ENCODE data around the gene ARRDC4. TPM values are rescaled to one million over a fixed set of nuclear protein-coding genes. Genes with fewer than 3 reads are reported as not detected.
A peak's percentile ranks its signal among the peaks of the same experiment; 100 is the strongest.

ARRDC4 gene
- total RNA-seq, 1 experiment from 2014 or later: 6.9 TPM

GRCh38 chr15:97992823-97993222 lies 32.3 kb downstream of the ARRDC4 start:
- intact Hi-C loops (cut with micrococcal nuclease; ENCODE audit: unreplicated experiment): loop anchor here (10.0 kb wide), 1 partner anchor 82 kb away; no protein-coding TSS in a partner anchor

DNA sequence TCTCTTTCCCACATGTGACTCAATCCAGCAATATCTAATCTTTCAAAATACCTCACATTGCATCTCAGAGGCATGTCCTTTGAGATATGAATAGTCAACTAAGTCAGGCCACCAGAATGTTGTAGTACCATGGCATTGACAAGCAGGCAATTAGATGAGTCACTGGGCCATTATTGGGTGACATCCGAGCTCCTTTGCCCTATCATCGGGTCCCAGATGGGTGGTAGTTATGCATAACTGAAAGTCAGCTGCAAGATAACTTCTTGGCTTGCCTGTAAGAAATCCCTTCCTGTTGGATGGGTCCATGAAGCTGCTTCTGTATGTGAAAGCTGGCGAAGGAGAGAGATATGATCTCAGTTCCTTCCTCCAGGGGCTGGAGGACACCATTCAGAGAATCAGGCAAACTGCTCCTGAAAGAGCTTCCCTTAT lies 32.8 kb downstream of the ARRDC4 start:
- intact Hi-C loops (cut with micrococcal nuclease; ENCODE audit: unreplicated experiment): loop anchor here (10.0 kb wide), 1 partner anchor 81 kb away; no protein-coding TSS in a partner anchor
- no peak overlapping the region for H3K4me2 ChIP-seq
- H3F3A ChIP-seq (ENCODE audit: insufficient read depth, low read depth): no peaks in the 10 kb centered on the region
- H2AFZ ChIP-seq: no peak overlapping the region
- H3K36me3 ChIP-seq (ENCODE audit: low read depth): no peaks in the 10 kb centered on the region
- H3K27ac ChIP-seq: no peak overlapping the region
- H3K79me2 ChIP-seq (ENCODE audit: low read depth): no peaks in the 10 kb centered on the region
- H3K4me1 ChIP-seq (replicated peaks; ENCODE audit: insufficient read depth): no peaks in the 10 kb centered on the region
- H4K20me1 ChIP-seq (ENCODE audit: insufficient read depth): no peaks in the 10 kb centered on the region
- H3K27me3 ChIP-seq (ENCODE audit: insufficient read depth, low read depth): no peaks in the 10 kb centered on the region
- 0 out of 2 replicates have a peak, but pooled peaks cover 4% of the 10 kb centered on the region for H3K9me3 ChIP-seq (ENCODE audit: insufficient read depth, low read depth)
- DNase-seq: peak in 1 of 2 experiments; percentile 71
- no peak overlapping the region for H3K4me3 ChIP-seq
- ChIA-PET POLR2A (ENCODE audit: unreplicated experiment) (interaction anchor here (0.5 kb wide), 1 partner anchor 17 kb away, joined by 4 read pairs; no protein-coding TSS in a partner anchor), CTCF (interaction anchor here (0.6 kb wide), 1 partner anchor 1075 kb away, joined by 5 read pairs; no protein-coding TSS in a partner anchor)
- no peaks in the 10 kb centered on the region for H3K9me2 ChIP-seq (ENCODE audit: insufficient read depth)
- BruUV-seq (replicated peaks): no TSS peak
- no peak for TF ChIP-seq EZH2 (IDR thresholded peaks at IDR 0.05; ENCODE audit: low read depth)
- TF ChIP-seq, protein P1, sequence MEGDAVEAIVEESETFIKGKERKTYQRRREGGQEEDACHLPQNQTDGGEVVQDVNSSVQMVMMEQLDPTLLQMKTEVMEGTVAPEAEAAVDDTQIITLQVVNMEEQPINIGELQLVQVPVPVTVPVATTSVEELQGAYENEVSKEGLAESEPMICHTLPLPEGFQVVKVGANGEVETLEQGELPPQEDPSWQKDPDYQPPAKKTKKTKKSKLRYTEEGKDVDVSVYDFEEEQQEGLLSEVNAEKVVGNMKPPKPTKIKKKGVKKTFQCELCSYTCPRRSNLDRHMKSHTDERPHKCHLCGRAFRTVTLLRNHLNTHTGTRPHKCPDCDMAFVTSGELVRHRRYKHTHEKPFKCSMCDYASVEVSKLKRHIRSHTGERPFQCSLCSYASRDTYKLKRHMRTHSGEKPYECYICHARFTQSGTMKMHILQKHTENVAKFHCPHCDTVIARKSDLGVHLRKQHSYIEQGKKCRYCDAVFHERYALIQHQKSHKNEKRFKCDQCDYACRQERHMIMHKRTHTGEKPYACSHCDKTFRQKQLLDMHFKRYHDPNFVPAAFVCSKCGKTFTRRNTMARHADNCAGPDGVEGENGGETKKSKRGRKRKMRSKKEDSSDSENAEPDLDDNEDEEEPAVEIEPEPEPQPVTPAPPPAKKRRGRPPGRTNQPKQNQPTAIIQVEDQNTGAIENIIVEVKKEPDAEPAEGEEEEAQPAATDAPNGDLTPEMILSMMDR (conservative IDR thresholded peaks at IDR 0.05): no peak

More at GRCh38 chr15:97992823-97993222, 32.3 kb downstream of the ARRDC4 start:
- no TSS peak for BruUV-seq (replicated peaks)
- H3K4me1 ChIP-seq (replicated peaks; ENCODE audit: insufficient read depth): no peaks in the 10 kb centered on the region
- 0 out of 2 replicates have a peak, but pooled peaks cover 4% of the 10 kb centered on the region for H3K9me3 ChIP-seq (ENCODE audit: insufficient read depth, low read depth)
- H3K27ac ChIP-seq: no peak overlapping the region
- H3K36me3 ChIP-seq (ENCODE audit: low read depth): no peaks in the 10 kb centered on the region
- H3K9me2 ChIP-seq (ENCODE audit: insufficient read depth): no peaks in the 10 kb centered on the region
- TF ChIP-seq EZH2 (IDR thresholded peaks at IDR 0.05; ENCODE audit: low read depth): no peak
- TF ChIP-seq, protein P1 (conservative IDR thresholded peaks at IDR 0.05): no peak
- H3K4me3 ChIP-seq: no peak overlapping the region
- ChIA-PET POLR2A (ENCODE audit: unreplicated experiment) (interaction anchor here (0.5 kb wide), 1 partner anchor 17 kb away, joined by 4 read pairs; no protein-coding TSS in a partner anchor), CTCF (no interaction called here)
- no peaks in the 10 kb centered on the region for H3F3A ChIP-seq (ENCODE audit: insufficient read depth, low read depth)
- H2AFZ ChIP-seq: no peak overlapping the region
- H4K20me1 ChIP-seq (ENCODE audit: insufficient read depth): no peaks in the 10 kb centered on the region
- no peaks in the 10 kb centered on the region for H3K27me3 ChIP-seq (ENCODE audit: insufficient read depth, low read depth)
- H3K4me2 ChIP-seq: no peak overlapping the region
- DNase-seq: no peak
- no peaks in the 10 kb centered on the region for H3K79me2 ChIP-seq (ENCODE audit: low read depth)

- Histone ChIP-seq H3K79me2 (ENCODE audit: low read depth) (no peaks in the 10 kb centered on the region), H3K27me3 (ENCODE audit: insufficient read depth, low read depth) (no peaks in the 10 kb centered on the region), H3K4me1 (replicated peaks; ENCODE audit: insufficient read depth) (no peaks in the 10 kb centered on the region), H3F3A (ENCODE audit: insufficient read depth, low read depth) (no peaks in the 10 kb centered on the region), H3K4me2 (no peak overlapping the region), H4K20me1 (ENCODE audit: insufficient read depth) (no peaks in the 10 kb centered on the region), H3K4me3 (no peak overlapping the region), H3K27ac (no peak overlapping the region), H3K9me3 (ENCODE audit: insufficient read depth, low read depth) (0 out of 2 replicates have a peak, but pooled peaks cover 4% of the 10 kb centered on the region), H3K36me3 (ENCODE audit: low read depth) (no peaks in the 10 kb centered on the region), H2AFZ (no peak overlapping the region), H3K9me2 (ENCODE audit: insufficient read depth) (no peaks in the 10 kb centered on the region)
- BruUV-seq (replicated peaks): no TSS peak
- DNase-seq: no peak
- CTCF ChIA-PET: no interaction called here
- intact Hi-C loops (cut with micrococcal nuclease; ENCODE audit: unreplicated experiment): loop anchor here (10.0 kb wide), 1 partner anchor 81 kb away; no protein-coding TSS in a partner anchor
- POLR2A ChIA-PET (ENCODE audit: unreplicated experiment): no interaction called here
- no peak for TF ChIP-seq EZH2 (IDR thresholded peaks at IDR 0.05; ENCODE audit: low read depth)
- TF ChIP-seq, protein P1 (conservative IDR thresholded peaks at IDR 0.05): no peak
Measured at GRCh38 chr15:97994236-97994635, 33.7 kb downstream of the ARRDC4 start.
